Neutrophil (primary cell): ENCODE data around the gene SC5D.

Experiments used
- H3K27ac ChIP-seq: fragments of 200-600 bp; sonication (generic); 2 replicates; pipeline ENCODE4 v1.5.1; 2016; ENCODE audit warnings: mild to moderate bottlenecking, moderate library complexity
- H3K27me3 ChIP-seq: fragments of 200-600 bp; sonication (generic); 2 replicates; pipeline ENCODE4 v1.6.0; 2016; ENCODE audit warnings: mild to moderate bottlenecking
- H3K36me3 ChIP-seq: fragments of 200-600 bp; sonication (generic); 2 replicates; pipeline ENCODE4 v1.5.1; 2017
- H3K4me1 ChIP-seq, 2 experiments: fragments of 200-600 bp in 1 of 2; sonication (generic) in 1 of 2; 1 replicate in 1 of 2; 2 replicates in 1 of 2; pipeline versions ENCODE4 v1.5.1 to v1.6.1; 2013 to 2016; ENCODE audit warnings: low read depth in 1 of 2, low read length in 1 of 2, mild to moderate bottlenecking in 1 of 2, moderate library complexity in 1 of 2; ENCODE audit not compliant: control insufficient read depth in 1 of 2, insufficient read depth in 1 of 2
- H3K4me3 ChIP-seq, 2 experiments: fragments of 200-600 bp in 1 of 2; sonication (generic) in 1 of 2; 1 replicate in 1 of 2; 2 replicates in 1 of 2; pipeline ENCODE4 v1.5.1; 2013 to 2016; ENCODE audit warnings: low read depth in 1 of 2, low read length in 1 of 2, mild to moderate bottlenecking in 1 of 2, moderate library complexity in 1 of 2
- H3K9me3 ChIP-seq: fragments of 200-600 bp; sonication (generic); 2 replicates; pipeline ENCODE4 v1.5.1; 2016
- TF ChIP-seq, protein P1 (sequence below): fragments of 200-600 bp; sonication (generic); IDR thresholded peaks from 2 replicates; pipeline ENCODE4 v1.5.1; 2016; ENCODE audit warnings: antibody characterized with exemption

Gene SC5D

DNA sequence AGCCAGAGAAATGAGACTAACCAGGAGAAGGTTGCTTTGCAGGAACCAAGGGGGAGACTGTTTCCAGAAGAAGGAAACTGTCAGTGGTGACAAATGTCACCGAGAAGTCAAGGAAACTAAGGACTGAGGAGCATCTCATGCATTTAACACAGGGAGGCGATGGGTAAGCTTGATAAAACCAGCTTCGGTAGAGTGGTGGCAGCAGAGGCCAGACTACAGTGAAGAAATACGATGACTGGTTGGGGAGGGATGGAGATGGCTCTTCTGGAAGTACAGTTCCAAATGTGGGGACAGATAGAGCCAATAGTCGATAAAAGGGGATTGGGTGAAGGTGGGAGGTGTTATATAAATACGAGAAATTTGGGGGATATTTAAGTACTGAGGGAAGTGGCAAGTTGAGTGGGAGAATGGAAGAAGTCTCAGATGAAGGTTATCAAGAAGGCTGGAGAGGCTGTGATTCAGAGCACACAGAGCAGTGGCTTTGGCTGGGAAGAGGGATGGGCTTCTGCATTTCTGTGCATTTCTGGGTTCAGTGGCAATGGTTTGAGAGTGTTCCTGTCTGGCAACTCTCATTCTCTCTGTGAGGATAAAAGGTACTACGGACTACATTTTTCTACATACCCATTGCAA is 29.2 kb downstream of the SC5D start:
- H3K4me3 ChIP-seq: no peak overlapping the region
- no peaks in the 10 kb centered on the region for H3K9me3 ChIP-seq
- H3K4me1 ChIP-seq: peaks cover 9 to 12% of the 10 kb centered on the region in 2 experiments
- no peak overlapping the region for H3K27ac ChIP-seq
- no peaks in the 10 kb centered on the region for H3K27me3 ChIP-seq
- TF ChIP-seq, protein P1, sequence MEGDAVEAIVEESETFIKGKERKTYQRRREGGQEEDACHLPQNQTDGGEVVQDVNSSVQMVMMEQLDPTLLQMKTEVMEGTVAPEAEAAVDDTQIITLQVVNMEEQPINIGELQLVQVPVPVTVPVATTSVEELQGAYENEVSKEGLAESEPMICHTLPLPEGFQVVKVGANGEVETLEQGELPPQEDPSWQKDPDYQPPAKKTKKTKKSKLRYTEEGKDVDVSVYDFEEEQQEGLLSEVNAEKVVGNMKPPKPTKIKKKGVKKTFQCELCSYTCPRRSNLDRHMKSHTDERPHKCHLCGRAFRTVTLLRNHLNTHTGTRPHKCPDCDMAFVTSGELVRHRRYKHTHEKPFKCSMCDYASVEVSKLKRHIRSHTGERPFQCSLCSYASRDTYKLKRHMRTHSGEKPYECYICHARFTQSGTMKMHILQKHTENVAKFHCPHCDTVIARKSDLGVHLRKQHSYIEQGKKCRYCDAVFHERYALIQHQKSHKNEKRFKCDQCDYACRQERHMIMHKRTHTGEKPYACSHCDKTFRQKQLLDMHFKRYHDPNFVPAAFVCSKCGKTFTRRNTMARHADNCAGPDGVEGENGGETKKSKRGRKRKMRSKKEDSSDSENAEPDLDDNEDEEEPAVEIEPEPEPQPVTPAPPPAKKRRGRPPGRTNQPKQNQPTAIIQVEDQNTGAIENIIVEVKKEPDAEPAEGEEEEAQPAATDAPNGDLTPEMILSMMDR: no peak
- no peaks in the 10 kb centered on the region for H3K36me3 ChIP-seq

DNA sequence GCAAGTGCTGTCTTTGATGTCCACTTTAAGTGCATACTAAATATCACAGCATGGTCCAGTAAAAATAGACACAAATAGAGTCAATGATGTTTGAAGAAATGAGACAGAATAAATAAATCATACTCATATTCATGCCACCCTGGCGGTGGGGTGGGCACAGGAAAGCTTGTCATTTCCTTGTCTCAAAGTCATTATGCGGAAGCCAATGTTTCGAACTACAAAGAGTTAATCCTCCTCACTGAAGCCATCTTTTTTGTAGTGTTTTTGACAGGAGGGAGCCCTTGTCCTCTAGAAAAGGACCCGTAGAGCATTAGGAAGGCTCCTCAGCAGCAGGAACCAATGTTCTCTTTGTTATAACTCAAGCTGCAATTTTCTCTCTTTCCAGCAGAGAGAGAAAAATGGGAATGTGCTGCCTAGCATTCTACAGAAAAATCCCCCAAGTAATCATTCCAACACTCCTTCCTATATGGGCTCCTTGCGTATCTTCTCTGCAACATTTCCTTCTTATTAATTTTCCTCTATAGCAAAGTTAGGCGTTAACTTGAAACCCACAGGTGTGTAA is 30.6 kb downstream of the SC5D start:
- Histone ChIP-seq H3K9me3 (no peaks in the 10 kb centered on the region), H3K4me1 (peaks cover 12 to 14% of the 10 kb centered on the region in 2 experiments), H3K27me3 (no peaks in the 10 kb centered on the region), H3K36me3 (no peaks in the 10 kb centered on the region), H3K27ac (no peak overlapping the region), H3K4me3 (no peak overlapping the region)
- TF ChIP-seq, protein P1: no peak

DNA sequence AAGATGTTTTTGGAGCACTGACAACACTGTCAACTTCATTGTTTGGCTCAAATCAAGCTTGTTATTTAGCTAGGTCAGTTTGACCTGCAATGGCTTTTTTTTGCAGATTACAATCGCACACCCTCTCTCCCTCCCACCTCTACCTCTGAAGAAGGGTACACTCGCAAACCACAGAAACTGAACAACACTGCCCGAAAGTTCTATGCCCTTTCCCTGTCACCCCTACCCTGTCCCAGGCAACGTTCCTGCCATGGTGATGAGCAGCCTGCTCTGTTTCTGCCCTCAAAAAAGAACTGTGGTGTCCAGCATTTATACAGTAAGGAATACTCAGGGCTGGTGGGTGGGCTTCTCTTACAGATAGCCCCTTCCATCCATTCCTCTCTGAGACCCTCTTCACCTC is 33.7 kb downstream of the SC5D start:
- TF ChIP-seq, protein P1: no peak
- Histone ChIP-seq H3K27me3 (no peaks in the 10 kb centered on the region), H3K4me1 (peaks cover 14 to 20% of the 10 kb centered on the region in 2 experiments), H3K27ac (no peak overlapping the region), H3K4me3 (no peak overlapping the region), H3K9me3 (no peaks in the 10 kb centered on the region), H3K36me3 (no peaks in the 10 kb centered on the region)

DNA sequence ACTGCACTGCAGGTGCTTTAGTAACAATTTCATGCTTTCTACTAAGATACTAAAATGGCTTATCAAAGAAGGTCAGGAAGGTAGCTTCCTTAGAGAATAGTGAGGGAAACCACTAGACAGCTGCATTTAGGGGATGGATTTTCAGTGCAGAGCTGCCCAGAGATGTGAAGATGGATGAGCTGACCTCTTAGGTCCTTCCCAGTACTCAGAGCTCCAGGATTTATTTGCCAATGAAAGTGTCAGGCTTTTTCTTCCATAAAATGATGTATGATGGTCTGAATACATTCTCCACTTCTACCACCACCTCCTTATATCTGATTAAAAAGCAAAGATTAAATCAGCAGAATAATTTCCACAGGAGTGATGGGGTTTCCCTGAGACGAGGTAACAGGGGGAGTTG is 35.0 kb downstream of the SC5D start:
- no peak overlapping the region for H3K4me3 ChIP-seq
- H3K27me3 ChIP-seq: no peaks in the 10 kb centered on the region
- H3K9me3 ChIP-seq: no peaks in the 10 kb centered on the region
- no peak overlapping the region for H3K27ac ChIP-seq
- TF ChIP-seq, protein P1: no peak
- H3K36me3 ChIP-seq: no peaks in the 10 kb centered on the region
- peaks cover 10 to 15% of the 10 kb centered on the region in 2 experiments for H3K4me1 ChIP-seq

DNA sequence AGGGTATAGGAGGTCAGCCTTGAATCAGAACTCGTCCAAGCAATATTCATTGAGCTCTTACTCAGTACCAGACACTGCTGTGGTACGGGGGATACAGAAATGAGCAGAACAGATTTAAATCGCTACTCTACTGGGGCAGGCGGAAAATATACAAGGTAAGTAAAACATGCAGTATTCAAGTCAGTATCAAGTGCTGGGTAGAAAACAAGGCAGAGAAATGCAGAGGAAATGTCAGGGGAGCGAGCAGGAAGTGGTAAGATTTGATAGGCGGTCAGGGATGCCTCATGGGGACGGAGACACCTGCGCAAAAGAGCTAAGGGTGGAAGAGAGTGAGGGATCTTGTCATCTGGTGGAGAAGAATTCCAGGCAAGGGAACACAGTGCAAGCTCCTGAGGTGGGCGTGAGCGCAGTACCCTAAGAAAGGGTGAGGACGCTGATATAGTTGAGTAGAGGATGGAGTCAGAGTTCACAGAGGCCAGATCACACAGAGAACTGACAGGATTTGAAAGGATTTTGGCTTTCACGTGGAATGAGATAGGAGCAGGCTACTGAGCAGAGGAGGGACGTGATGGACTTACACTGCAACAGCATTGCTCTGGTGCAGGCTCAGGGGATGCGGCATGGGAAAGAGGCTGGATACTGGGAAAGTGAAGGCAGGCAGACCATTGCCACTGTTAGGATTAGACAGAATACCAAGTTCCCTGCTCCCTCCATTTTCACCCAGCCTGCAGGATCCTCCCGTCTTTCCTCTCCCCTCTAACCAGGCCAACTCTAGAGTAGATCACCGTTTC is 35.8 kb downstream of the SC5D start:
- Histone ChIP-seq H3K4me1 (peaks cover 10 to 15% of the 10 kb centered on the region in 2 experiments), H3K9me3 (no peaks in the 10 kb centered on the region), H3K27me3 (no peaks in the 10 kb centered on the region), H3K36me3 (no peaks in the 10 kb centered on the region), H3K4me3 (no peak overlapping the region), H3K27ac (peak overlapping the region; percentile 50)
- TF ChIP-seq, protein P1: no peak
